Measurements from ENCODE around the gene HAAO.

- TF ChIP-seq, protein P1, sequence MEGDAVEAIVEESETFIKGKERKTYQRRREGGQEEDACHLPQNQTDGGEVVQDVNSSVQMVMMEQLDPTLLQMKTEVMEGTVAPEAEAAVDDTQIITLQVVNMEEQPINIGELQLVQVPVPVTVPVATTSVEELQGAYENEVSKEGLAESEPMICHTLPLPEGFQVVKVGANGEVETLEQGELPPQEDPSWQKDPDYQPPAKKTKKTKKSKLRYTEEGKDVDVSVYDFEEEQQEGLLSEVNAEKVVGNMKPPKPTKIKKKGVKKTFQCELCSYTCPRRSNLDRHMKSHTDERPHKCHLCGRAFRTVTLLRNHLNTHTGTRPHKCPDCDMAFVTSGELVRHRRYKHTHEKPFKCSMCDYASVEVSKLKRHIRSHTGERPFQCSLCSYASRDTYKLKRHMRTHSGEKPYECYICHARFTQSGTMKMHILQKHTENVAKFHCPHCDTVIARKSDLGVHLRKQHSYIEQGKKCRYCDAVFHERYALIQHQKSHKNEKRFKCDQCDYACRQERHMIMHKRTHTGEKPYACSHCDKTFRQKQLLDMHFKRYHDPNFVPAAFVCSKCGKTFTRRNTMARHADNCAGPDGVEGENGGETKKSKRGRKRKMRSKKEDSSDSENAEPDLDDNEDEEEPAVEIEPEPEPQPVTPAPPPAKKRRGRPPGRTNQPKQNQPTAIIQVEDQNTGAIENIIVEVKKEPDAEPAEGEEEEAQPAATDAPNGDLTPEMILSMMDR (IDR thresholded peaks at IDR 0.05), result no peak
- no peak for TF ChIP-seq POLR2A (IDR thresholded peaks at IDR 0.05)
Measured at GRCh38 chr2:42804891-42805290, 12.5 kb upstream of the HAAO start.
